ENCODE measurements around the gene TAF1D.

Gene TAF1D

GRCh38 chr11:93757924-93758865 lies 16.9 kb upstream of the TAF1D start:
- TF ChIP-seq POLR2AphosphoS5 (IDR thresholded peaks at IDR 0.05; ENCODE audit: low read depth, low read length) (no peak), FOXP2 (optimal IDR thresholded peaks at IDR 0.05; ENCODE audit: borderline replicate concordance, extremely low read depth, extremely low read length, insufficient read depth) (no peak), REST (IDR thresholded peaks at IDR 0.05; ENCODE audit: insufficient read depth in 1 of 2, low read depth in 2 of 2, low read length in 2 of 2) (no peak), TAF1 (IDR thresholded peaks at IDR 0.05; ENCODE audit: borderline replicate concordance, insufficient read depth, low read length) (no peak), SIN3A (IDR thresholded peaks at IDR 0.05; ENCODE audit: borderline replicate concordance, insufficient read depth, low read length) (no peak)

- TF ChIP-seq FOXP2 (optimal IDR thresholded peaks at IDR 0.05; ENCODE audit: borderline replicate concordance, extremely low read depth, extremely low read length, insufficient read depth) (no peak), SIN3A (IDR thresholded peaks at IDR 0.05; ENCODE audit: borderline replicate concordance, insufficient read depth, low read length) (no peak), TAF1 (IDR thresholded peaks at IDR 0.05; ENCODE audit: borderline replicate concordance, insufficient read depth, low read length) (no peak), REST (IDR thresholded peaks at IDR 0.05; ENCODE audit: insufficient read depth in 1 of 2, low read depth in 2 of 2, low read length in 2 of 2) (no peak), POLR2AphosphoS5 (IDR thresholded peaks at IDR 0.05; ENCODE audit: low read depth, low read length) (no peak)
Observed at GRCh38 chr11:93757301-93757700, 16.0 kb upstream of the TAF1D start.

GRCh38 chr11:93756748-93757147 lies 15.5 kb upstream of the TAF1D start:
- TF ChIP-seq REST (IDR thresholded peaks at IDR 0.05; ENCODE audit: insufficient read depth in 1 of 2, low read depth in 2 of 2, low read length in 2 of 2) (no peak), POLR2AphosphoS5 (IDR thresholded peaks at IDR 0.05; ENCODE audit: low read depth, low read length) (no peak), FOXP2 (optimal IDR thresholded peaks at IDR 0.05; ENCODE audit: borderline replicate concordance, extremely low read depth, extremely low read length, insufficient read depth) (no peak), TAF1 (IDR thresholded peaks at IDR 0.05; ENCODE audit: borderline replicate concordance, insufficient read depth, low read length) (no peak), SIN3A (IDR thresholded peaks at IDR 0.05; ENCODE audit: borderline replicate concordance, insufficient read depth, low read length) (no peak)

- no peak for TF ChIP-seq FOXP2 (optimal IDR thresholded peaks at IDR 0.05; ENCODE audit: borderline replicate concordance, extremely low read depth, extremely low read length, insufficient read depth)
- no peak for TF ChIP-seq SIN3A (IDR thresholded peaks at IDR 0.05; ENCODE audit: borderline replicate concordance, insufficient read depth, low read length)
- TF ChIP-seq POLR2AphosphoS5 (IDR thresholded peaks at IDR 0.05; ENCODE audit: low read depth, low read length) = no peak
- TF ChIP-seq TAF1 (IDR thresholded peaks at IDR 0.05; ENCODE audit: borderline replicate concordance, insufficient read depth, low read length) = no peak
- no peak for TF ChIP-seq REST (IDR thresholded peaks at IDR 0.05; ENCODE audit: insufficient read depth in 1 of 2, low read depth in 2 of 2, low read length in 2 of 2)
Observed at GRCh38 chr11:93753241-93753640, 11.9 kb upstream of the TAF1D start.
